ENCODE measurements around the gene RNH1.

The RNH1 gene

DNA sequence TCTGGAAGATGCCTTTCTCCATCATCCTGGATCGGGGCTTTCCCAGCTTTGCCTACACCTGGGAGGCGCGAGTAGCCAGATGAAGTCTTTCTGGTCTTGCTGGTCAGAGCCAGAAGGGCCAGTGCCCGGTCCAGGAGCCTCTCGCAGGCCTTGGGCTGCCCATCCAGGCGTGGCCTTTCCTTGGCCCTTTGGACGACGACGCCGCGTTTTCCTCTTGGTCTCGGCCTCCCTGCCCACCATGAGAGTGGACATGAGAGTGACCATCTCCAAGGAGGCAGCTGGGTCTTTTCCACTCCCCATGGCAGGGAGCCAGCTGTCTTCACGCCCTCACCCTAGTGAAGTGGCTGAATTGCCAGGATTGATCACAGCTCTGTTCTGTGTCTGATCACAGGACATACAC, 53.5 kb downstream of the RNH1 start:
- H3K4me3 ChIP-seq (ENCODE audit: low read depth, low read length) = no peak overlapping the region
- in situ Hi-C loops (cut with HindIII; ENCODE audit: low sequenced_read_pairs) = loop anchor here (5.0 kb wide), 1 partner anchor 201 kb away; no protein-coding TSS in a partner anchor
- TF ChIP-seq, protein P1, sequence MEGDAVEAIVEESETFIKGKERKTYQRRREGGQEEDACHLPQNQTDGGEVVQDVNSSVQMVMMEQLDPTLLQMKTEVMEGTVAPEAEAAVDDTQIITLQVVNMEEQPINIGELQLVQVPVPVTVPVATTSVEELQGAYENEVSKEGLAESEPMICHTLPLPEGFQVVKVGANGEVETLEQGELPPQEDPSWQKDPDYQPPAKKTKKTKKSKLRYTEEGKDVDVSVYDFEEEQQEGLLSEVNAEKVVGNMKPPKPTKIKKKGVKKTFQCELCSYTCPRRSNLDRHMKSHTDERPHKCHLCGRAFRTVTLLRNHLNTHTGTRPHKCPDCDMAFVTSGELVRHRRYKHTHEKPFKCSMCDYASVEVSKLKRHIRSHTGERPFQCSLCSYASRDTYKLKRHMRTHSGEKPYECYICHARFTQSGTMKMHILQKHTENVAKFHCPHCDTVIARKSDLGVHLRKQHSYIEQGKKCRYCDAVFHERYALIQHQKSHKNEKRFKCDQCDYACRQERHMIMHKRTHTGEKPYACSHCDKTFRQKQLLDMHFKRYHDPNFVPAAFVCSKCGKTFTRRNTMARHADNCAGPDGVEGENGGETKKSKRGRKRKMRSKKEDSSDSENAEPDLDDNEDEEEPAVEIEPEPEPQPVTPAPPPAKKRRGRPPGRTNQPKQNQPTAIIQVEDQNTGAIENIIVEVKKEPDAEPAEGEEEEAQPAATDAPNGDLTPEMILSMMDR (IDR thresholded peaks at IDR 0.05; ENCODE audit: low read depth, low read length, missing control alignments) = no peak
- no peak for DNase-seq (ENCODE audit: low read depth)

DNA sequence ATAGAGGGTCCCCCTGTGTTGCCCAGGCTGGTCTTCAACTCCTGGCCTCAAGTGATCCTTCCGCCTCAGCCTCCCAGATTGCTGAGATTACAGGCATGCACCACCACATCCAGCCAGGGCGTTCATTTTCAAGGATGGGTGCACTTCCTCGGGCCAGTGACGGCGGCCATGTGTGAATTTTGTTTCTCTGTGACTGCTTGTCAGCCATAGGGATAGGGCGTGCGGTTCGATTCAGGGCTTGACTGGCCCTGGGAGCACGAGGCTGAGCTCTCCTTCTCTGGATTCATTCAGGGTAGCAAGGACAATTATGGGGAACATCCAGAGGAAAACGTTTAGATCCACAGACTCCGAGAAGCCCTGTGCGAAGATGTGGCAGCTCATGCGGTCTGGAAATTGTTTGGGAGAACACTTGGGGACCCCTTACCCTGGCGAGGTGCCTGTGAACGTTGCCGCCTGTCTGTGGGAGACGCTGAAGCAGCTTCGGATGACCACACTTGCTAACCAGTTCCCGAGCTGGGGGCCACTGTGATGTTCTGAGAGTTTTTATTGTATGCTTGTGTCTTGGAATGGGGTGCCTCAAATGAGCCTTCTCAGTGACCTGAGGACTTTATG, 54.0 kb downstream of the RNH1 start:
- in situ Hi-C loops (cut with HindIII; ENCODE audit: low sequenced_read_pairs) = loop anchor here (5.0 kb wide), 1 partner anchor 201 kb away; no protein-coding TSS in a partner anchor
- no peak for DNase-seq (ENCODE audit: low read depth)
- no peak overlapping the region for H3K4me3 ChIP-seq (ENCODE audit: low read depth, low read length)
- TF ChIP-seq, protein P1 (IDR thresholded peaks at IDR 0.05; ENCODE audit: low read depth, low read length, missing control alignments) = no peak

DNA sequence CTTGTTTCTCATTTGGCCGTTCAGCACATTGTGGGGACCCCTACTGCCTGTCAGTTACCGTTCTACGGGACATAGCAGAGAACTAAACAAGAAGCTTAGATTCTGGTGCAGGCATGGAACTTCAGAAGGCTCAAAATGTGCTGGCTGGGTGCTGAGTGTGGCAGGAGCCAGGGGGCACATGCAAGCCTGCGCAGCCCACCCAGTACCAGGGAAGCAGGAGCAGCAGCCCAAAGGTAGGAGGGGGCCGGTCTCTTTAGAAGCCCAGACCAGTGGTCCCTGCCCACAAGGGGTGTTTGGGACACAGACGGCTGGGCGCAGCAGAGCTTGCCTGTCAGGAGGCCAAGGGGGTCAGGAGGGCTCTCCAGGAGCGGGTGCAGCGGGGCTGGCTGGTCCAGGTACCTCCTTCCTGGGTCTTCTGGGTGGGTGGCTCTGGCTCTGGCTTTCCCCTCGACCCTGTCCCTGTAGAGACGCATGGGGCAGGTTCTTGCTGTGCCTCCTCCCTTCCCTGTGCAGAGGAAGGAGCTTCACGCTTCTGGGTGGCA, 54.8 kb downstream of the RNH1 start:
- in situ Hi-C loops (cut with HindIII; ENCODE audit: low sequenced_read_pairs) = loop anchor here (5.0 kb wide), 1 partner anchor 200 kb away; no protein-coding TSS in a partner anchor
- TF ChIP-seq, protein P1 (IDR thresholded peaks at IDR 0.05; ENCODE audit: low read depth, low read length, missing control alignments) = no peak
- no peak overlapping the region for H3K4me3 ChIP-seq (ENCODE audit: low read depth, low read length)
- DNase-seq (ENCODE audit: low read depth) = no peak

DNA sequence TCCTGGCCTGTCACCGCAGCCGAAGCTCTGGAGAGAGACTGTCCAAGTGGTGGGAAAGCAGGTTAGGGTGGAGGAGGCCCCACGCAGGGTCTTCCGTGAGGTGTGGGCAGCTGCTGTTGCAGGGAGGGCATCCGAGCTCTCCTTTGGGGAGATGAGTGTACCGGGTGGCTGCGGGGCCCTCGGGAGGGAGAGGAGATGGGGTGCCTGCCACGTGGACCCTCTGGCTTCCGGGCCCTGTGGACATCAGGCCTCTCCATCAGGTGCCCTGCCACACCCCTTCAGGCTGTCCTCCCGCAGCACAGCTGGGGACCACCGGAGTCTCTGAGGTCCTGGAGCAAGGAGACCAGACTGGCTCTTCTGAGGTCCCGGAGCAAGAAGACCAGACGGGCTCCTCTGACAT, 55.3 kb downstream of the RNH1 start:
- H3K4me3 ChIP-seq (ENCODE audit: low read depth, low read length) = peak overlapping the region; percentile 78
- in situ Hi-C loops (cut with HindIII; ENCODE audit: low sequenced_read_pairs) = loop anchor here (5.0 kb wide), 1 partner anchor 199 kb away; no protein-coding TSS in a partner anchor
- no peak for DNase-seq (ENCODE audit: low read depth)
- TF ChIP-seq, protein P1 (IDR thresholded peaks at IDR 0.05; ENCODE audit: low read depth, low read length, missing control alignments) = no peak

DNA sequence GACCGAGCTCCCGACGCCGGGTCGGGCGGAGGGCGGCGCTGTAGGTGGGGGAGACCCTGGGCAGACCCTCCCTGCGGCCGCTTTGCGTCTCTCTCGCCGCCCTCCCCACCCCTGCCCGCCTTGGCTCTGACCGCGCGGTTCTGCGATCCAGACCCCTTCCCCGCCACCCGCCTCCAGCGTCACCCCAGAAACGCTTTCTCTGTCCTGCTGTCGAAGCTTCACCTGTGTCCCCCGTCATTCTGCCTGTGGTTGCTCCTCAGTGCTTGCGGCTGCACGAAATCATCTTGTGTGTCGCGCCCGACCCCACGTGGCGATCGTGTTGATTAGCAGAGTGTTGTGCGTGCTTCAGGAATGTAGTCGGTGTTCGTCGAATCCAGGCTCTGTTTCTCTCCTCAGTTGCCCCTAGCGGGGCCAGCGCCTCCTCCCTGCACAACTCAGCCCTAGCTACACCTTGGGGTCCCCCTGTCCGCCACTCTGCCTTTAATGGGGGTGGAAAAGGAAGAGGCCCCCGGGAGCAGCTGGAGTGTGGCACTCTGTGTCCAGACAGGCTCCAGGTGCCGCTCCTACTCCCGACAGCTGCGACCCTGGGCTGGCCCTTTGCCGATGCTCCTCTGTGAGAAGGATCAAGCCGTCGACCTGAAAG, 56.1 kb downstream of the RNH1 start:
- in situ Hi-C loops (cut with HindIII; ENCODE audit: low sequenced_read_pairs) = loop anchor here (5.0 kb wide), 1 partner anchor 199 kb away; no protein-coding TSS in a partner anchor
- peak overlapping the region; percentile 78 for H3K4me3 ChIP-seq (ENCODE audit: low read depth, low read length)
- DNase-seq (ENCODE audit: low read depth) = peak; percentile 31

More for the DNA sequence above, 56.1 kb downstream of the RNH1 start:
- TF ChIP-seq, protein P1 (IDR thresholded peaks at IDR 0.05; ENCODE audit: low read depth, low read length, missing control alignments) = no peak
